Activated CD4-positive, CD25-positive, alpha-beta regulatory T cell (primary cell): ENCODE measurements around the gene GOLGA2.
A peak's percentile ranks its signal among the peaks of the same experiment; 100 is the strongest.
"Not testable (repeated sequence)": the region's sequence is repeated elsewhere in the genome, so short reads cannot be mapped to it uniquely, and the experiment has no call there.

Source experiments
- DNase-seq, 4 experiments: peaks; one replicate each; lab custom pipeline; 2025; lab: John Stamatoyannopoulos, UW

The GOLGA2 gene

DNA sequence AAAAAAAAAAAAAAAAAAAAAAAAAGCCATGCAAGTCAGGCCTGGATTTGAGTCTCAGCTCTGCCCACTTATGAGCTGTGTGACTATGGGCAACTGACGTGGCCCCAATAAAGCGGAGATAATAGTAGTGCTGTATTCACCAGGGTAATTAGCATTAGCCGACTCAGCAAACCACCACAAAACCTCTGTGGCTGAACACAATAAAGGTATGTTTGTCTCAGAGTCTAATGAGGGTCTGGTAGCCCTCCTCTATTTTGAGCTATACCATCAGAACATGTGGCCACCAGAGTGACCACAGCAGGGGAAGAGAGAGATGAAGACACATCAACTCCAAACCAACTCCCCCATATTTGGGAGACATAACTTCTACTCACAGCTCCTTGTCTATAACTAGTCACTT is 16.2 kb upstream of the GOLGA2 start:
- no peak for DNase-seq

DNA sequence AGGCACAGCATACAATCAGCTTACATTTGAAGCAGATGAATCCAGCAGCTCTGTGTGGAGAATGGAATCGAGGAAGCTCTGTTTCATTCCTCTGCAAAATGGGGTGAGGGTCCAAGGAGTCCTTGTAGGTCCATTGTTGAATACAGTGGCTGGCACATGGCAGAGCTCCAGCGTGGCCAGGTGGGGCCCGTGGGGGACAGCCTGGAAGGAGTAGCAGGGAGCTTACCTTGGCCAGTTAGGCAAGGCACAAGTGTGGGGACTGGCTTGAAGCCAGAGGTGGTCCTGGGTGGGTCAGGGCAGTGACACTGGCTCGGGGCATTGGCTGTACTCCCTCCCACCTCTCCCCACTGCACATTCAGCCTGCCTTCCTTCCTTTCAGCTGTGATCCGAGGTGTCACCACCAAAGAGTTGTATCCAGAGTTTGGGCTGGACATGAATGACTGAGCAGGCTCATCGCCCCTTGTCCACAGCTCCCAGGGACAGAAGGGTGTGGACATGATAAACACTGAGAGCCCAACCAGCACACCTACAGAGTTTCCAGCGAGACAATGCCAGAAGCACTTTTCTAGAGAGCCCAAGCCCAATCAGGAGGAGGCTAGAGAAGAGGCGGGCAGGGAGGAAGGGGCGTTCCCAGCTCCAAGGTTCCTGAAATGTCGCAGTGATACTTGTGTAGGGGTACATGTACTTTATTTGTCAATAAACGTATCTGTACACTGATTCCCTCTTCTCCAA is 12.6 kb upstream of the GOLGA2 start:
- DNase-seq, result no peak

DNA sequence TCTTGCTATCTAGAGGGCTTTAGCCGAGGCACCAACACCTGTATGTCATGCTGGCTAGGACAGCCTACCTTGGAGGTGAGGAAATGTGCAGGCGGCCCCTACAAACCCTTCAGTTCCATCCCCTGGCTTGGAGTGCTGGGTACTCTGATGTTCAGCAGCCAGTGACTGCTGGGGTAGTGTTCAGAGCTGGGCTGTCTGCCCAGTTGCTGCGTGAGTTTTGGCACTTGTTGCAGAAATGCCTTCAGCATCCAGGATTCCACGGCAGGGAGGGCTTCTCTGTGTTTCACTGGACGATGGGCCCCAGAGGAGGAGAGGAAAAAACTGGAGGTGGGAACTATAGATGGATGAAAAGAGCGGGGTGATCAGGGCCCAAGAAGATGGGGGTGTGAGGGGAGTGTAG is 10.6 kb upstream of the GOLGA2 start:
- DNase-seq, result no peak

DNA sequence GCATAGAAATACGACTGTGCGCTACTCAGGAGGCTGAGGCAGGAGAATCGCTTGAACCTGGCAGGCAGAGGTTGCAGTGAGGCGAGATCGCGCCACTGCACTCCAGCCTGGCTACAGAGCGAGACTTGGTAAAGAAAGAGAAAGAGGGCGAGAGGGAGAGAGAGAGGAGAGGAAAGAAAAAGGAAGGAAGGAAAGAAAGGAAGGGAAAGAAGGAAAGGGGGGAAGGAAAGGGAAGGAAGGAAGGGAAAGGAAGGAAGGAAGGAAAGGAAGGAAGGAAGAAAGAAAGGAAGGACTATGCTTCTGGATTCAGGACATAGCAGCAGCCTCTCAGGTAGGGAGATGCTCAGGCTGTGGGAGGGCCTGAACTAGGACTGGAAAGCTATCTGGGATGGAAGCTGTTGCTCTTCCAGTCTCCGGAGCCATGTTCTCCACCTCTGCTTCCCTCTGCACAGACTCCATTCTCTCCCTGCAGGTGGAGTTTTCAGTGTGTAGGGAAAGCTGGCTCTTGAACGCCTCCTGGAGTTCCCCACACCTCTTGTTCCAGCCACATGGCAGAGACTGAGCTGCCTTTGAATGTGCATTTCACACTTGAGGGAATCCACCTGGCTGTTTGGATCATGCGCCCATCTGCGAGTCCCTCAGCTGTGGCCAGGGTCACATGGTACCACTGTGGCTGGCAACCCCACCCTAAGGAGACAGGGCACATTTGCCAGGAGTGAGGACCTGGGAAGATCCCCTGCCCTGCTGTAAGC is 9.4 kb upstream of the GOLGA2 start:
- no peak for DNase-seq

DNA sequence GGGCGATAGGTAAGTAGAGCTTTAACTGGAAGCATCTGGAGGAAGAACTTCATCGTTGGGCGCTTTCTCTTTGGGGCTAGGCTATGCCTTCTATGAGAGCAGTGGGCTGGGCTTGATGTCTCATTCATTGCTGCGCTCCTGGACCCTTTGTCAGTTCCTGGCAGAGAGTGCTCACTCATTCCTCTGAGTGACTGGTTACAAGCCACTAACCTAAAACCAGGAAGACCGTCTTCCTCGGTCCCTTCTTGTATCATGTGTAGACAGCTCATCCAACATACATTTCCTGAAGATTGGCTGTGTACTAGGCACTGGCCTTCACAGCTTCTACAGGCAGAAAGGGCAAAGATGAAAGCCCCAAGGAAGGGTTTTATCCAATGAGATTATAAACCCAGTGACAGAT is 6.7 kb upstream of the GOLGA2 start:
- DNase-seq, result no peak

DNA sequence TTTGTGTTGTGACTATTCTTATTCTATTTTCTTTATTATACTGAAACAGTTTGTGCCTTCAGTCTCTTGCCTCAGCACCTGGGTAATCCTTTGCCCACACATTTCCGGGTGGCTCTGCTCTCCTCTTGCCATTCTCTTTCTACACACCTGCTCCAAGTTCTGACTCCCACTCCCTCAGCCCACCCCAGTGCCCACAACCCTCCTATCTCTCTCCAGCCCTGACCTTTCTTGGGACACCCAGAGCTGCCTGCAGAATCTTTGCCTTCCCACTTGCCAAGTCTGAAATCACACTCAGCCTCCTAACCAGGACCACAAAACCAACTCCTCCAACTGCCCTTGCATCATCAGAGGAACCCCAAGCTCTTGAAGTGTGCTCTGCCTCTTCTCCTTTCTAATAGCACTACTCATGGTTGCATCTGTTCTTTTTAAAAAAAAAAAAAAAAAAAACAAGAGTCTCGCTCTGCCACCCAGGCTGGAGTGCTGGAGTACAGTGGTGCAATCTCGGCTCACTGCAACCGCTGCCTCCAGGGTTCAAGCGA is 4.3 kb upstream of the GOLGA2 start:
- DNase-seq, result no peak

DNA sequence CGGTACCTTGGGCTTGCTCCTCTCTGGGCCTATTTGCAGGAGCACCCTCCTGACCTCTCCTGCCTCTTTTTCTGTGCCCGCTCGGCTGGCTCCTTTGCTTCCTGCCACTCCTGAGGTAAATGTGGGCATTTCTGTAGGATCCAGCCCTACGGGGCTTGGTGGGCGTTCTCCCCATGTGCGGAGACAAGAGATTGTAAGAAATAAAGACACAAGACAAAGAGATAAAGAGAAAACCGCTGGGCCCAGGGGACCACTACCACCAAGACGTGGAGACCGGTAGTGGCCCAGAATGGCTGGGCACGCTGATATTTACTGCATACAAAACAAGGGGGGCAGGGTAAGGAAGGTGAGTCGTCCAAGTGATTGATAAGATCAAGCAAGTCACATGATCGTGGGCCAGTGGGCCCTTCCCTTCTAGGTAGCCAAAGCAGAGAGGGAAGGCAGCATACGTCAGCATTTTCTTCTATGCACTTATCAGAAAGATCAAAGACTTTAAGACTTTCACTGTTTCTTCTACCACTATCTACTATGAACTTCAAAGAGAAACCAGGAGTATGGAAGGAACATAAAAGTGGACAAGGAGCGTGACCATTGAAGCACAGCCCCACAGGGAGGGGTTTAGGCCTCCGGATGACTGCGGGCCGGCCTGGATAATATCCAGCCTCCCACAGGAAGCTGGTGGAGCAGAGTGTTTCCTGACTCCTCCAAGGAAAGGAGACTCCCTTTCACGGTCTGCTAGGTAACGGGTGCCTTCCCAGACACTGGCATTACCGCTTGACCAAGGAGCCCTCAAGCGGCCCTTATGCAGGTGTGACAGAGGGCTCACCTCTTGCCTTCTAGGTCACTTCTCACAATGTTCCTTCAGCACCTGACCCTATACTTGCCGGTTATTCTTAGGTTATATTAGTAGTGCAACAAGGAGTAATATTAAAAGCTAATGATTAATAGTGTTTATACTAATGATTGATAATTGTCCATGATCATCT is 3.6 kb upstream of the GOLGA2 start:
- not testable (repeated sequence) for DNase-seq

DNA sequence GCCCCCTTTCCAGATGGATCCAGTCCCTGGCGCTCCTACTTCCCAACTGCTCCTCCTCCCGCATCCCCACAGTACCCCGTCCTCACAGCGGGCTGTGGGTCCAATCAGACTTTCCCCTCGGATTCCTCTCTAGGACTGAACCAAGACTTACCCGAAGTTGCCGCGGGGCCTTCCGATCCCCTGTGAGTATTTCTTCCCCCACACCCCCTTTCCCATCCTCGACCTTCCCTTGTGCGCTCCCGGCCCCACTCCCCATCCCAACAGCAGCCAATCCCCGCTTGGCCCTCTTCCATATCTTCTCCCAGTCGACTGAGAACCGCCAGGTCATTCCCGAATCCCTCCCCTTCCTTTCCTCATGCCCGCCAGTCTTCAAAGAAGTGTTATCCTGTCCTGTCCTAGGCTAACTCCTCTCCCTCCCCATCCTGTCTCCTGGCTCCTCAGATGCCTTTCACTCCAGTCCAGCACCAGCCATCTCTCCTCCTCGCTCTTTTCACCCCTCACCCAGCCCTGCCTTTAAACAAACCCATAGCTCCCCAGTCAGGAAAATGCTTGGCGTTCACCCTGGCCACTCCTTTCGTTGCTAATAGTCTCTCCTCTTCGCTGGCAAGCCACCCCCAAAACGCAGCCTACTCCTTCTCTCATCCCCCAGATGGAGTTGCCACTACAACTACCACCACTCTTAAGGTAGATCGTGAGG is 915 bp upstream of the GOLGA2 start:
- DNase-seq, result no peak

DNA sequence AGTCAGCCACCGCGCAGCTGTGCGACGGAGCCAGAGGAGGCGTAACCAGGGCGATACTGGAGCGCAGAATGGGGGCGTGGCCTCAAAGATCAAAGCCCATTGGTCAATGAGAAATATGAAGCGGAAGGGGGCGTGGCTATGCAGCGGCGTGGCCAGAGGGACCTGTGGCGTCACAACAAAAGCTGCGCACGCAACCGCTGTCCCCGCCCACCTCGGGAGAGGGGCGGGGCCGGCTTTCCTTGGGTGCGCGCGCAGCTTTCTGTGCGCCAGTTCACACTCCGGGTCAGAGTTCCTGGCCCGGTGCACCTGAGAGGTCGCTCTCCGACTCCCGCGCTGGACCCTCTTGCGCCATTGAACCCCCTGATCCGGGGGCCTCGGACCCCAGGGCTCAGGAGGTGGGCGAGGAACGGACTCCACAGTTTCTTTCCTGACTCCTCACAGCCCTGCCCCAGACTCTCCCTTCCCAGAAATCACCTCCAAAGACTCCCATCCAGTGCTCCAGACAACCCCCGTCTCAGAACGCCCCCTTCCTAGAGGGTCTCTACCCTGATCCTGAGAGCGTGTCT is 284 bp upstream of the GOLGA2 start, which contains the start of gene SWI5:
TSS of gene SWI5 (plus strand) at position 269 of the 566 bp plus-strand sequence.
- peak; percentile 99 to 100 (median 99) for DNase-seq

DNA sequence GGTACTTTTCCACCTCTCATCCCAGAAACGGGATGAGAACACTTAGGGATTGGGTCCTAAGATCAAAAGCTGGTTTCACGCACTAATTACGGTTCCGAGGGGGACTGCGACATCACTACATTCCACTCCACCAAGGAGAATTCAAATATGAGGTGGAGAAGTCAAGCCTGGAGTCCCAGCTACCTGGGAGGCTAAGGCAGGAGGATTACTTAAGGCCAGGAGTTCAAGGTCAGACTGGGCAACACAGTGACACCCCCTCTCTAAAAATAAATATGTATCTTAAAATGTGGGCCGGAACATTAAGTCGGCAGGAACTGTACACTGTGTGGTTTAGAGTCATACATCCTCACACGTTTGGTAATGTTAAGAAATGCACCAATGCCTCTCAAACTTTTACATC is 1.6 kb downstream of the GOLGA2 start:
- DNase-seq, result no peak

DNA sequence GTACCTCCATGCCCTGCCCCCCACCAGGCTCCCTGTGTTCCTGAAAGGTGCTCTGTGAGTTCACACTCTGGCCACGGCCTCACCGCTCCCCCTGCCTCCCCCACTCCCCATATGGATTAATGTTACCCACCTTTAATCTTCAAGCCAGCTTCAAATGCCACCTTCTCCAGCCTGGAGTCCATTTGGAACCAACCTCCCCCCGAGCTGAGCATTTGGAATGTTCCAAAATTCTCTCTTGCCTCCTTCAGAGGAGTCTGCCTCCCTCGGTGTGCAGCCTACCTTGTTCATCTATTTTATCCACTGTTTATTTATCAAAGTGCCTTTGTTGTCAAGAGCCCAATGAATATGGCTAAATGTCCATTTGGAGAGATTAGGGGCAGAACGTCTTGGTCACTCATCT is 4.3 kb downstream of the GOLGA2 start:
- DNase-seq, result no peak

DNA sequence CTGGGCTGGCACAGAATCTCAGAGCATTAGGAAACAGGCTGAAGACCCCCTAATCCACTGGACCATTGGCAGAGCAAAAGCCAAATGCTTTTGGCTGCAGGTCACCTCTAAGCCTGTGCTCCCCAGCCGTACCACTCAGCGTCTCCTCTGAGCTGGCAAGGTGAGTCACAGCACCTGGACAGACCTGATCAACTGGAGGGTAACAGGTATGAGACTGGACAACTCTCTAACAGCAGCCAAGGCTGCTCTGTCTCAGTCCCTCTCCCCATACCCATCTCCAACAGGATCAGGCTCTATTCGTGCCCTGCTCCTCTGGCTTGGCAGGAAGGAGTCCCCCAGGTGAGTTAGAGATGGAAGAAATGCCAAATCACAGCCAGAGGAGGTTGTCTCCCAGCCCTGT is 4.7 kb downstream of the GOLGA2 start:
- no peak for DNase-seq

DNA sequence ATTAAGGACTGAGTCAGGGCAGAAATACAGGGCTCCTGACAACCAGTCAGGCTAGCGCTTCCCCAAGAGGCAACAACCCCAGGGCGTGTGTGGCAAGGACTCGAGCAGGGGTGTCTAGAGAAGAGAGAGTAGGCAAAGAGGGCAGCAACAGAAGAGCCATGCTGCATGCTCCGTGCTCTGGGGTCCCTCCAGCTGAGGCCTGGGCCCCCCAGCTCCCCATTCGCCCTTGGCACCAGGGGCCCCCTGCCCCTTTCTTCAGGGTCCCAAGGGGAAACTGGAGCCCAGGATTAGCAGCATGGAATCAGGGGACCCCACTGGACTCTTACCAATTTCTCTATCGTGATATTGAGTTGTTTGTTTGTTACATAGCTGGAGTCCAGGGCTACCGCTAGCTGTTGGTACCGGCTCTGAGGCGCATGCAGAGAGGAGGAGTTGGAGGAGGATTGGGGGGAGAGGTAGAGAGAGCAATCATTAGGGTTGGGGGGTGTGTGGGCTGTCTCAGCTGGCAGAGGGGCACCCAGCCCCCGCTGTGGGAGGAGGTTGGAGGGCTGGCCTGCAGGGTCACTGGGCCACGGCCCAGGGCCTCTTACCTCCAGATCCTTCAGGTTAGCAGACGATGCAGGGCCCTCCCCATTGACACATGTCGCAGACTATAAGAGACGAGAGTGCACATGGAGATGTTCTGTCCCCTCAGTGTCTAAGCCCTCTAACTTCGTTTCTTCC is 8.8 kb downstream of the GOLGA2 start:
- DNase-seq, result no peak

DNA sequence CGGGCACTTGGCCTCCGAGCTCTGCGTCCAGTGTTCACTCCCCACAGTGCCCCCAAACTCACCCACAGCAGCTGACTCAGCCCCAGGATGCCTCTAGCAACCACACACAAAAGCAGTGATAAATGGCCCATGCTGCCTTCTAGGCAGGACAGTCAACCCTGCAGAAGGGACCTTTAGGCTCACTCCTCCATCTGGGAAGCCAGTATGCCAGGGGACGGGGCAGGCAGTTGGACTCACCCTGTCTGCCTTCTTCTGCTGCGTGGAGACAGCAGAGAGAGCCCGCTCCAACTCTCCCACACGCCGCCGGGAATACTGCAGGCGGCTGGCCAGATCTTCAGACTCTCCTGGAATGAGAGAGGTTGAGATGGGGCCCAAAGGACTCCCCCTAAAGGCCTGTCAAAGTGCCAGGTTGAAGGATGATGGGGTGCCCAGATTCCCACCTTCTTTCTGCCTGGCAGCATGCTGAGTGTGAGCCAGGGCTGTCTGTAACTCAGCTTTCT is 10.4 kb downstream of the GOLGA2 start:
- no peak for DNase-seq

DNA sequence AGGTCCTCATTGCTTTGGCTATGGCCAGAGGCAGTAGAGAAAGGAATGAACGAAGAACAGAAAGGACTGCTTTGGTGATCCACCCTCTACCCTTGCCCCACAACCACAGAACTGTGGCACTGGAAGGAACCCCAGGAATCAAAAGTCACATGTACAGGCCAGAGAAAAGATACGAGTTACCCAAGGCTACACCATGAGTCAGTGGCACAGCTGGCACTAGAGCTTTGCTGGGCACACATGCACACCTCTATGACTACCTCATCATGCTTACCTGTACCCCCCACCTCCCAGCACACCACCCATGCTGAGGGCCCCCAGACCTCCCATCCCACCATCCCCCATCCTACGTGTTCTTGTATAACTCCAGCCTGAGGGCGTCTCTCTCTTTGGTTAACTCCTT is 13.1 kb downstream of the GOLGA2 start:
- no peak for DNase-seq

DNA sequence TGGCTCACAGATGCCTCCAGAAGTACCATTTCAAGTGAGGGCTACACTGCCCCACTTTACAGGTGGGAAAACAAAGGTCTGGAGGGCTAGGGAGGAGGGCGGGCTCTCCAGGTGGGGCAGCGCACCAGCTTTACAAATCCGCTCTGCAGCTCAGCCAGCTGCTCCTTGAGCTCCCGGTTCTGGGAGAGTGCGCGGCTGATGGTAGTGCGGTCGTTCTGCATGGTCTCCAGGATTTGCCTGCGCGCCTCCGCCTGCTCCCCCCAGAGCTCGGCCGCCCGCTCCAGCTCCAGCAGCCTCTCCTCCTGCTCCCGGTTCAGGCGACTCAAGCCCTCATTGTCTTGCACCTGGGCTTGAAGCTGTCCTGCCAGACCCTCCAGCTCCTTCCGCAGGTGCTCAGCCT is 15.5 kb downstream of the GOLGA2 start:
- DNase-seq, result no peak

DNA sequence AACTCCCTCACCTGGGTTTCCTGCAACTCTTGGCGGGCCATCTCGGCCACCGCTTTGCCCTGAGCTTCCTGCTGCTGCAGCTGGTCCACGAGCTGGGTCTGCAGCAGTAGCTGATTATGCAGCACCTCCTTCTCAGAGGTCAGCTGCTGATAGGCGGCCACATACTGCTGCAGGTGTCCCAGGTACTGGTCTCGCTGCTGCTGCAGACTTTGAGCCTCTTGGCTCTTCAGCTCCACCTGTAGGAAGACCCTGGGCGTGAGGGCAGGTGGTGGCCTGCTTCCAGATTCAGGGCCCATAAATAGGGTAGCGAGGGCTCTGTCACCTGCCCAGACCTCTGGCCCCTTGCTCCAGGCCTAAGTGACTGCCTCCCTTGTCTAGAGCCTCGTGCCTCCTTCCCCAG is 16.7 kb downstream of the GOLGA2 start:
- no peak for DNase-seq

DNA sequence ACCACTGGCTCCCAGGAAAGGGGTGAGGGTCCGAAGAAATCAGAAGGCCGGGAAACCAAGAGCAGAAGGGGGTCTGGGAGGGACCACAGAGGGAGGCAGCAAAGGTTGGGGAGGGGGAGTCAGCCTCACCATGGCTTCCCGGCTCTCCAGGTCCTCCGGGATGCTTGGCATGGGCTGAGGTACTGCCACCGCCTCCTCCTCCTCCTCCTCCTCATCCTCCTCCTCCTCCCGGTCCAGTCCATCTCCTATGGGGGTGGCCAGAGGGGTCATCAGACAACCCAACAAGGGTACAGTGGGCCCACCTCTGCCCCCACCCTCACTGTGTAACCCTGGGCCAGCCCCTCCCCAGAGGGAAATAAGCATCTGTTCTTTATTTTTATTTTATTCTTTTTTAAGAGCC is 17.5 kb downstream of the GOLGA2 start:
- DNase-seq, result no peak

DNA sequence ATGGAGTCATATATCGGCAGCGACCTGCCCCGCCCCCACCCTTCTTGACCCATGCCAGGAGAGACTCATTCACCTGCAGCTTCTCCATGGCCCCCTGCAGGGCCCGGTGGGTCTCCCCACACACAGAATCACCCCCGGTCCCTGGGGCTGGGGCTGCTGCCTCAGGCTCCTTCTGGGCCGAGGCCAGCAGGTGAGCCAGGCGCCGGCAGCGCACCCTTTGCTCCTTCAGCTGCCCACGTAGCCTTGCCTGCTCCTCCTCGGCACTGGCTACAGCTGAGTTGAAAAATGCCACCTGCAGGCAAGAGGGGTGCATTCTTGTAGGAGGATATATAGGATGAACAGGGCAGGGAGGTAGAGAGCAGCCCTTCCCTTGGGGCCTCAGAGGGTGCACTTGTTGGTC is 17.9 kb downstream of the GOLGA2 start:
- no peak for DNase-seq

DNA sequence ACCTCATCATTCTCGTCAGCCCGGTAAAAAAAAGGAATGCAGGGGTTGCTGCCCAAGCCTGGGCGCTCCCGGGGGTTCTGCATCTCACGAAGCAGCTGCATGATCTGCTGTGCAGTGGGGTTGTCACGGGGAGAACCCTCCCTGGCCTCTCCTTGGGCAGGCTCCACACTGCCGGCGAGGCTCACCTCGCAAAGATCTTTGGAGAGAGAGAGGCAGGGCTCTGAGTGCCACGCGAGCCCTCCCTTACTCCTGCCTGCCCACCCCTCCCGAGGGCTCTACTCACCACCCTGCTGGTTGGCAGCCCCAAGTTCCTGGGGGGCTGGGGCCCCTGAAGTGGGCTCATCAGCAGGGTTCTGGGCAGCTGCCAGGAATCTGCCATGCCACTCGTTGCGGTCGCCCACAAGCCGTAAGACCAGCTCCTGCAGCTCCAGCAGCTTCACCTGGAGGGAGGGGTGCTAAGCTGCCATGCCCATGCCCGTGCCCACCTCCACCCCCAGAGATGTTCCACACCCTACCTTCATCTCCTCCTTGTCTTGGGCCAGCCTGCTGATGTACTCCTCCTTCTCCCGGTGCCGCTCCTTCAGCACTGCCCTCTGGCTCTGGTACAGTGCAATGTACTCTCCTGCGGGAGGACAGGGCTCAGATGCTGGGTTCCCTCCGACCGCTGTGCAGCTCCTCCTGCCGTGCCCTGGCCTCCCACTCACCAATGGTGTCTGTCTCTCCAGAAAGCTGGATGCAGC is 18.6 kb downstream of the GOLGA2 start:
- no peak for DNase-seq
